H54 (cell line): ENCODE results near the gene PIGN.
"Not testable (repeated sequence)": the region's sequence is repeated elsewhere in the genome, so short reads cannot be mapped to it uniquely, and the experiment has no call there.

Experiments used
- DNase-seq: peaks from one replicate; pipeline ENCODE4 v3.0.0; 2011; ENCODE audit warnings: low spot score, mixed read lengths; ENCODE audit not compliant: insufficient read length
- FAIRE-seq: peaks from 3 replicates; lab custom pipeline; 2011; peaks lifted over from hg19 to GRCh38; lab: Jason Lieb, UNC
- POLR2A ChIP-seq: IDR thresholded peaks from 2 replicates; pipeline ENCODE4 v1.6.1; 2011; ENCODE audit warnings: low read depth, mild to moderate bottlenecking, low read length

The PIGN gene

DNA sequence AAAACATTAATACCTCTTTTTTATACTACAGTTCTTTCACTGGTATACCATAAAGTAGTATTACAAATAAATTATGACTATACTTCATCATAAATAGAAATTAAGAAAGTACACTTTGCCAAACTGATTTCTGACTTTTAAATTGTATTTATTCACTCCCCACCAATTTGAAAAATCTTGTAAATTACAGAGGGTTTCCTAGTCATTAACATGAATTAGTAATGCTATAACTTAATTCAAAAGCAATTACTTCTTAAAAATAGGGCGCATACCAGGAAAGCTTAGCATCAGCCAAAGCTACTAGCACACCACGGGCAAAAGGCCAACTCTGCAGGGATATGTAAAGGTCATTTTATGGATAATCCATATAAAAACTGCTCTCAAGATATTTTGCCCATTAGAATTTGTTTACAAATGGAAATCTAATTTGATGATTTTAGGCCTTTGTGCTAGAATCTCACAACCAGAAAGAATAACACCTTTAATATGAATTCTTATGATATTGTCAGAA is 142.3 kb downstream of the PIGN start:
- DNase-seq (no peak), FAIRE-seq (no peak)
- no peak for TF ChIP-seq POLR2A

DNA sequence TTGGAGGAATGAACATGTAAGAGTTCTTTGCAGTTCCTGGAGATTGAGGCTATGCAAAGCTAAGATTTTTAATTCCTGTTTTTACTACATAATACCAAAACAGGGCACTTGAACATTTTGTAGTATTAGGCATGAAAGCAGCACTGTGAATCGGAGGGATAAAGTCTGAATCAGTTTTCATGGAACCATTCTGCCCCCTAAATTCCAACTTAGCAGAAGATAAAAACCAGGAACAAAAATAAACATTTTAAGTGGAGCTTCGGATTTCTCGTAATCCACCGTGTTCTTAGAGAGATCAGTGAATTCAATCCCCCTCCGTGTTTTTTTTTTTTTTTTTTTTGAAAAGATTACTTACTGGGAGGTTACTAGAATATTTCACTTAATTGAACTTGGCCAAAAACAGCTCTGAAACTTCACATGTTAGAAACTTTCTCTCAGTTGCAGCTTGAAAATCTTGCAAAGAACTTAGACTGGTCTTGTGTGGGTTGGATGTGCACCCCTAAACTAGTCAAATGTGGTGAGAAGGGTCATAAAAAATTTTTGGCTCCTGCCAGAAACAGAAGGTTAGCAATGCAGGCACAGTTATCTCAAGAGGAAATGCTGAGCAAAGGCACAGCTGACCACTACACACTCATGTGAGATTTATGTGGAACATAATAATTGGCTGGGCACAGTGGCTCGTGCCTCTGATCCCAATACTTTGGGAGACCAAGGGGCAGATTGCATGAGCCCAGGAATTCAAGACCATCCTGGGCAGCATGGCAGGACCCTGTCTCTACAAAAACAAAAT is 148.7 kb downstream of the PIGN start:
- no peak for TF ChIP-seq POLR2A
- FAIRE-seq: no peak
- no peak for DNase-seq

DNA sequence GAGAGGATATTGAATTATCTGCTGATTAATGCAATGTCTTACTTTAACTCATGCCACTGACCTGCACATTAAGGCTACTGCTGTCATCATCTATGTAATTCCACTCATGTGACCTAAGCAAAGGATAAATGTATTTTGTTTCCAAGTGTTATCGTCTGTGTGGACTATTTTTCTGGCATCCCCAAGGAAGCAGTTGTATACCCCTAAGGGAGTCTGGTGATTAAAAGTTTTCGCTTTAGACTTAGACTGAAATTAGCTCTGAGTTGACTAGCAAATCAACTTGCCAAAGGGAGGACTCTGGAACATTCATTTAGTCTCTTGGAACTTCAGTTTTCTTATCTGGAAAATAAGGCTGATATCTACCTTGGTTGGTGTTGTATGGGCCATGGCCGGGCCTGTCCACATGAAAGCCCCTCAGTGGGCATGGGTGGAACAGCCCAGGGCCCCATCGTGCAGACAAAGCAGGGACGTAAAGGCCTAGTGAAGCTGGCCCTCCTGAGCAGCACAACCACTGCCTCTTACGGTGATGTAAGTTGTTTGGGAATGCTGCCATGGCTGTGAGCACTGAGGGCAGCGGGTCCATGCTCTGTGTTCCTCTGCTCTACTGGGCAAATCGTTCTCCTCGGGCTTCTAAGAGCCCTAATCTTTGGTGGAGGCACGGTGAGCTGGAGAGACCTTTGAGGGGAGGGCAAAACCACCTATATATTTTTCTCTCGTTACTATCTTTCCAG is 149.7 kb downstream of the PIGN start:
- no peak for TF ChIP-seq POLR2A
- no peak for FAIRE-seq
- no peak for DNase-seq

DNA sequence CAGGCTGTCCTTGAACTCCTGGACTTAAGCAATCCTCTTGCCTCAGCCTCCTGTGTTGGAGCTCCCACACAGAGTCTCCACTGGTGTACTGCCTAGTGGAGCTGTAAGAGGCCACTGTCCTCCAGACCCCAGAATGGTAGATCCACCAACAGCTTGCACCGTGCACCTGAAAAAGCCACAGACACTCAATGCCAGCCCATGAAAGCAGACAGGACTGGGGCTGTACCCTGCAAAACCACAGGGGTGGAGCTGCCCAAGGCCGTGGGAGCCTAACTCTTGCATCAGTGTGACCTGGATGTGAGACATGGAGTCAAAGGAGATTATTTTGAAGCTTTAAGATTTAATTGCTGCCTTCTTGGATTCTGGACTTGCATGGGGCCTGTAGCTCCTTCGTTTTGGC is 152.6 kb downstream of the PIGN start:
- FAIRE-seq, DNase-seq: not testable (repeated sequence)

DNA sequence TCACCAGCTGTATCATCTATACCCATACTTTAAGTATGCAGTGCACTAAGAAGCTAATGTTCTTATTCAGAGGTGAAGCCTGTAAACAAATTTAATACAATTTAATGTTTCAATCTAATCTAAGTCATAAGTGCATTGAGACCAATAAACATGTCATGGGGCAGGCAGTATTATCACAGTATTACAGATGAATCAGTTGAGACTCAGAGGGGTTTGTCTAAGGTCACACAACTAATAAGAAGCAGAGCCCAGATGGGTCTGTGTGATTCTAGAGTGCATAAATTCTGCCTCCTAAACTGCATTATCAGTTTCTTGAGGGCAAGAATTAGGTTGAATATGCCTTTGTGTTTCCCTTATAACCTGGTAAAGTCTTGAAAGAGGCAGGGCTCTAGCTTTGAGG is 153.1 kb downstream of the PIGN start:
- no peak for DNase-seq
- no peak for TF ChIP-seq POLR2A
- no peak for FAIRE-seq

DNA sequence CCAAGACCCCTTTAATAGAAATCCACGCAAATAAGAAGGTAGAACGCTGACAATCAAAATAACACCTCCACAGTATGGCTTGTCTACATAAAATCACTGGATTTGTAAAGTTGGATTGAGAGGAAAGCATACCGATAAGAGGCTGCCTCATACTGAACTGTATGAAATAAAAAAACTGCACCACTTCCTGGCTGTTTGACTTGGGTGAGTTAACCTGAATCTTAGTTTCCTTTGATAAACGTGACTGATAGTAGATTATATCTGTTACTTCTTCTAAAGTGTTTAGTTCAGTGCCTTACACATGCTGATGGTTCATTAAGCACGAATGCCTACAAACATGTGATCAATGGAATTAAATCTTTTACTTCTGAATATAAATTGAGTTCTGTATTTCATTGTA is 153.6 kb downstream of the PIGN start:
- TF ChIP-seq POLR2A: no peak
- no peak for FAIRE-seq
- no peak for DNase-seq

DNA sequence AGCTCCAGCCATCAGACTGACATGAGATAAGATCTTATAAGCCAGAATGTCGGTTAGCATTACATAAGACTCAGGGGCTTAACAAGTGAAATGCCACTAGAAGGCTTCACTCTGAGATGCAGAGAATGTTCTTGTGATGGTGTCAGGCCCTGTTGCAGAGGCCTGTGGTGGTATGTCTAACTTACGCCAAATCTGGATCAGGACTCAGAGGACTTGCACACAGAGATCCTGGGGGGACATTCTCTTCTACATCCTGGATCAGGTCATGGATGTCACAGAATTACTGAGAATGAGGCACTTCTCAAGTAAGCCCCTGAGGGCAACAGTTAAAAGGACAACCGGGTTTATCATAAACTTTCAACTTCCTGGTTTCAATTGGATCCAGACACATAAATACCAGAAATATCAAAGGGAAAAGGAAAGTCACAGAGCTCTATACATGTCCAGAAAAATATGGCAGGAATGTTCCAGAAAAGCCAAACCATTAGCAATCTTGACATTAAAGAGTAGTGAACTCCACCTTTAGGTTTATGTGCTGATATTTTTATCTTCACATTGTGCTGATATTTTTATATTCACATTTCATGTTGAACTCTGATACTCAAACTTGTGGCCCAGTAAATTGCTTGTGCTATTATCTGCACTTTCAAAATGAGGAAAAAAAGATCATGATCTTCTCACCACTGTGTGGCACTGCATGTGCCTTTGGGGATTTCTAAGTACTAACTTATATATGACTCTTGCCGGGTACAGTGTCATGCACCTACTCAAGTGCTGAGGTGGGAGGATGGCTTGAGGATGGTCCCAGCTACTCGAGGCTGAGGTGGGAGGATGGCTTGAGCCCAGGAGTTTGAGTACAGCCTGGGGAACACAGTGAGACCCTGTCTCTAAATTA is 156.5 kb downstream of the PIGN start:
- no peak for TF ChIP-seq POLR2A
- FAIRE-seq (no peak), DNase-seq (no peak)

DNA sequence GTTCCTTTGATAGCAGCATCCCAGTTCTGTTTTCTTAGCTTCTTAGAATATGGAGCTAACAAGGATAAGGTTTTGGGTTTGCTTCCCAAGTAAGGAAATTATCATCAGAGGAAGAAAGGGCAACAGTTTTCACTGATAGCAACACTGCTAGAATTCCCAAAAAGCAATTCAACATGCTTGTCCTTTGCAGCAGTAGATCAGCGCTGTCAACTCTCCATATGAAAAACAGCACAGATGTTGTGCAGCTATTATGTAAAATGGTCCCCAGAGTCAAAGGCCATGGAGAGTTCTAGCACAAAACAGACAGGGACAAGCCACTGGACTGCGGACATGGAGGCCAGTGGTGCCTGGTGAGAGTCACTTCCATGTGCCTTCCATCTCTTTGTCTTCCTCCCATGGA is 158.1 kb downstream of the PIGN start:
- no peak for TF ChIP-seq POLR2A
- no peak for DNase-seq
- FAIRE-seq: no peak

DNA sequence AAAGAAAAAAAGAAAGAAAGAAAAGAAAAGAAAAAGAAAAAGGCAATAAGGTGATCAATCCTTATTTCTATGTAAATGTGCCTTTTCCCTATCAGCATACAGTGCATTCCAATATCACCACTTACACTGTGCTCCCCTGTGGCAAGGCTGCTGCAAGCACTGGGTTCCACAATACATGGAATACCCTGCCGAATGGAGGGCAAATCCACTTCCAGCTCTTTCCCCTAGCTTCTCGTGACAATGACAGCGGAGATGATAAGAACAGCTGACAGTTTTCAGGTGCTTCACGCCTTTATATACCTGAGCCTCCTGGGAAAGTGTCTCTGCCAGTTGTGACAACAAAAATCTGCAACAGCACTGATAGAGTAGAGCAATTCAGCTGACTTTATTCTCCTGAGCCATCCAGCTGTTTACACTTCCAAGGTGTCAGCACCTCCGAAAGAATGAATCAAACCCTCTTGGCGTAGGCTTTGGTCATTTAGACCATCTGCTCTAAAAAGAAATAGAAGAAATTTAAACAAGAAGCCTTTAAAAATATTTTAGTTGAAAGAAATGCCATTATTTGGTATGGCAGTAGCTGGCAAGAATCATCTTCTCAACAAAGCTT is 158.8 kb downstream of the PIGN start:
- DNase-seq (no peak), FAIRE-seq (no peak)
- no peak for TF ChIP-seq POLR2A

DNA sequence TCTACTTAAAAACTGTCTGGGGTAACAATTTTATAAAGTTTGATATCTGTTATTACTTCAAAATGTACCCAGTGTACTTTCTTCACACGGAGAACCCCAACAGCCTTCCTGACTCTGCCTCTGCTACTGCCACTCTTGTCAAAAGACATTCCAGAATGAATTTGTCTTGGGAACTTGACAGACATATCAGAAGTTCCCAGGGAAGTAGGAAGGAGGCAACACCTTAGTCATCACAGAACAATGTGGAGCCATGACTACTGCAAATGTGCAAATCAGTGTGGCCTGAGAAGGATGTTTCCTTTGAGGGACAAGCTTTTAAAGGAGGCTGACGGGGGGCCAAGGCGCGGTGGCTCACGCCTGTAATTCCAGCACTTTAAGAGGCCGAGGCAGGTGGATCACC is 160.3 kb downstream of the PIGN start:
- no peak for DNase-seq
- TF ChIP-seq POLR2A: no peak
- no peak for FAIRE-seq

DNA sequence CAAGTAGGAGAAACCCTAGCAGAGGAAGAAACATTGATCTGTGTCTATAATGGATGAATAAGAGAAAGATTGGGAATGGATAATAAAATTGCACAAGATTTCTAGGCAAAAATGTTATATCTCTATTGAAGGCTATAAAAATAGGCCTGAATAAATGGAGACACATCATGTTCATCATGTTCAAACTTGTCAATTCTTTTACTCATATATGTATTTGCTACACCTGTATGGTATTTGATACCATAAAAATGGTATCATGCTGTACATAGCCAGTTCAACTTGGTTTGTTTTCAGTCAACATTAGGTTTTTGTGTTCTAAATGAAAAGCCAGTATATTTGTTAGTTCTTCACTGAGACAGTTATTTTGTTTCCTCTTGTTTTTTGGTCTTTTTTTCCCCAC is 161.9 kb downstream of the PIGN start:
- TF ChIP-seq POLR2A: no peak
- FAIRE-seq (no peak), DNase-seq (no peak)

DNA sequence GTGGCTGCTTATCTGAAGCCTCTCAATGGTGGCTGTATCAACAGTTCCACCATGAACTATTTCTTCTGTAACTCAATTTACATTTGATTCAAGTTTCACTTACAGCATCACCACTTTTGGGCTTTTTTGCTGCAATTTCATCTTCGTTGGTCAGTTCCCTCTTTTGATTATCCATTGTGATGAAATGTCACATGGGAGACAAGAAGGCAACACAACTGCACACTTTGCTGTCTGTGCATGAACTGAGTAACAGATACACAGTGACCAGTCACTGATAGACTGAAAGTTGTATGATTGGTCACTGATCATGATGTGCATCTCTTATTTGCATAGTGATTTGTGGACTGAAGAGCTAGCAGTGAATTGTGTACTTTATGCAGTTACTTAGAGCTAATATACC is 163.3 kb downstream of the PIGN start:
- no peak for TF ChIP-seq POLR2A
- DNase-seq (no peak), FAIRE-seq (no peak)

DNA sequence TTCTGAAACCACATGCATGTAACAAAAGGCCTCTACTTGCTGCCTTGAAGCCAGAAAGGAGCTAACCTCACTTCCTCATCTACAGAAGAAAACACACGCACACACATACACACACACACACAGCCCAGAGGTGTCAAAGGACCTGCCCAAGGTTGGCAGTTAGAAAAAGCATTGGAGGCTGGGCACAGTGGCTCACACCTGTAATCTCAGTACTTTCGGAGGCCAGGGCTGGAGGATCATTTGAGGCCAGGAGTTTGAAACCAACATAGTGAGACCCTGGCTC is 168.2 kb downstream of the PIGN start:
- DNase-seq (no peak), FAIRE-seq (no peak)
- no peak for TF ChIP-seq POLR2A
